PC-9 (cell line): ENCODE measurements around the gene DIAPH2. TPM values are rescaled to one million over a fixed set of nuclear protein-coding genes. Genes with fewer than 3 reads are reported as not detected.

Source experiments
- BruUV-seq: library from RNA; stranded (reverse); fragments of 400-500 nt; replicated peaks from 2 replicates; lab custom pipeline; 2021; lab: Mats Ljungman, UMichigan
- CTCF ChIA-PET: fragments of 300-600 bp; sonication (Branson Sonifier 250); formaldehyde crosslinking; loops from one replicate; lab custom pipeline; 2022; ENCODE audit warnings: antibody characterized with exemption; lab: Charles Lee
- POLR2A ChIA-PET: fragments of 300-600 bp; sonication (Branson Sonifier 250); formaldehyde crosslinking; loops from one replicate; lab custom pipeline; 2022; ENCODE audit warnings: antibody characterized with exemption; ENCODE audit not compliant: unreplicated experiment; lab: Charles Lee
- DNase-seq, 2 experiments: peaks; one replicate each; pipeline versions ENCODE4 v3.0.0 to v3.0.0-alpha.2; 2015 to 2022; ENCODE audit warnings: mixed read lengths in 1 of 2
- H2AFZ ChIP-seq: fragments of 200-600 bp; sonication (generic); 2 replicates; pipeline ENCODE4 v1.8.1; 2017; ENCODE audit warnings: antibody characterized with exemption
- H3F3A ChIP-seq: fragments of 200-600 bp; sonication (generic); 2 replicates; pipeline ENCODE4 v1.8.1; 2017; ENCODE audit warnings: antibody characterized with exemption, mild to moderate bottlenecking, low read depth; ENCODE audit not compliant: insufficient read depth
- H3K27ac ChIP-seq: fragments of 200-600 bp; sonication (generic); 2 replicates; pipeline ENCODE4 v1.6.1; 2016; ENCODE audit warnings: mixed run types
- H3K27me3 ChIP-seq: fragments of 200-600 bp; sonication (generic); 2 replicates; pipeline ENCODE4 v1.6.1; 2016; ENCODE audit warnings: low read depth, mixed run types; ENCODE audit not compliant: insufficient read depth
- H3K36me3 ChIP-seq: fragments of 200-600 bp; sonication (generic); 2 replicates; pipeline ENCODE4 v1.6.1; 2016; ENCODE audit warnings: low read depth, mixed run types
- H3K4me1 ChIP-seq: fragments of 200-600 bp; sonication (generic); replicated peaks from 2 replicates; pipeline ENCODE4 v1.6.1; 2016; ENCODE audit warnings: mixed run types; ENCODE audit not compliant: insufficient read depth
- H3K4me2 ChIP-seq: fragments of 200-600 bp; sonication (generic); 2 replicates; pipeline ENCODE4 v1.6.1; 2017; ENCODE audit warnings: mixed run types
- H3K4me3 ChIP-seq: fragments of 200-600 bp; sonication (generic); 2 replicates; pipeline ENCODE4 v1.6.1; 2016; ENCODE audit warnings: mixed run types
- H3K79me2 ChIP-seq: fragments of 200-600 bp; sonication (generic); 2 replicates; pipeline ENCODE4 v1.6.1; 2017; ENCODE audit warnings: low read depth, mixed run types
- H3K9me2 ChIP-seq: fragments of 200-600 bp; sonication (generic); 2 replicates; pipeline ENCODE4 v1.8.1; 2017; ENCODE audit warnings: mild to moderate bottlenecking; ENCODE audit not compliant: insufficient read depth
- H3K9me3 ChIP-seq: fragments of 200-600 bp; sonication (generic); 2 replicates; pipeline ENCODE4 v1.8.1; 2016; ENCODE audit warnings: low read depth; ENCODE audit not compliant: insufficient read depth
- H4K20me1 ChIP-seq: fragments of 200-600 bp; sonication (generic); 2 replicates; pipeline ENCODE4 v1.8.1; 2017; ENCODE audit not compliant: insufficient read depth
- EZH2 ChIP-seq: fragments of 200-600 bp; sonication (generic); IDR thresholded peaks from 2 replicates; pipeline ENCODE4 v1.8.0; 2017; ENCODE audit warnings: antibody characterized with exemption, low read depth
- intact Hi-C: fragments of 100-400 bp; cut with micrococcal nuclease; formaldehyde crosslinking; loops from one replicate; pipeline ENCODE4 v1.10.0; 2022; ENCODE audit not compliant: unreplicated experiment
- total RNA-seq: library from RNA; stranded (reverse); gene quantifications from 2 replicates; pipeline ENCODE4 v1.2.3, GENCODE V29; 2021
- TF ChIP-seq, protein P1 (sequence below): fragments of 200-600 bp; sonication (generic); conservative IDR thresholded peaks from 2 replicates; pipeline ENCODE4 v1.6.1; 2017; ENCODE audit warnings: mixed run types, antibody characterized with exemption, mild to moderate bottlenecking, moderate library complexity

The DIAPH2 gene
- total RNA-seq, 1 experiment from 2014 or later: 12.0 TPM

DNA sequence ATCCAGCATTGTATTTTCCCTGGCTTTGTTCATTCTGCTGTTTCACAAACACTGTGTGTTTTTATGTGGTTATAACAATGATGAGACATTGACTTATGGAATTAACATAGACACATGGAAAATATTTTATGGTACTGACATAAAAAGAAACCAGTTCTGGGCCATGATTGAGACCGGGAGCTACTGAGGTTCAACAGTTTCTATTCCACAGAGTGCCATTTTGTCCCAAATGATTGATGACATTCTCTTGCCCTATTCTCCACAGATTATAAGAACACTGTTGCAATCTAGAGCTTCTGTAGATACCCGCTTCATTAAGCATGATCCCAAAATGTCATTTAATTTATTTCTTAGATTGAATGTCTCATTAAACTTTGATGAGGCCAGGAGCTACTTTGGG is 525.9 kb downstream of the DIAPH2 start:
- no peaks in the 10 kb centered on the region for H3K9me3 ChIP-seq
- H3K4me1 ChIP-seq: no peaks in the 10 kb centered on the region
- H3K4me3 ChIP-seq: no peak overlapping the region
- CTCF ChIA-PET: no interaction called here
- H3F3A ChIP-seq: no peaks in the 10 kb centered on the region
- H3K27ac ChIP-seq: no peak overlapping the region
- H3K79me2 ChIP-seq: no peaks in the 10 kb centered on the region
- no peak for TF ChIP-seq EZH2
- TF ChIP-seq, protein P1, sequence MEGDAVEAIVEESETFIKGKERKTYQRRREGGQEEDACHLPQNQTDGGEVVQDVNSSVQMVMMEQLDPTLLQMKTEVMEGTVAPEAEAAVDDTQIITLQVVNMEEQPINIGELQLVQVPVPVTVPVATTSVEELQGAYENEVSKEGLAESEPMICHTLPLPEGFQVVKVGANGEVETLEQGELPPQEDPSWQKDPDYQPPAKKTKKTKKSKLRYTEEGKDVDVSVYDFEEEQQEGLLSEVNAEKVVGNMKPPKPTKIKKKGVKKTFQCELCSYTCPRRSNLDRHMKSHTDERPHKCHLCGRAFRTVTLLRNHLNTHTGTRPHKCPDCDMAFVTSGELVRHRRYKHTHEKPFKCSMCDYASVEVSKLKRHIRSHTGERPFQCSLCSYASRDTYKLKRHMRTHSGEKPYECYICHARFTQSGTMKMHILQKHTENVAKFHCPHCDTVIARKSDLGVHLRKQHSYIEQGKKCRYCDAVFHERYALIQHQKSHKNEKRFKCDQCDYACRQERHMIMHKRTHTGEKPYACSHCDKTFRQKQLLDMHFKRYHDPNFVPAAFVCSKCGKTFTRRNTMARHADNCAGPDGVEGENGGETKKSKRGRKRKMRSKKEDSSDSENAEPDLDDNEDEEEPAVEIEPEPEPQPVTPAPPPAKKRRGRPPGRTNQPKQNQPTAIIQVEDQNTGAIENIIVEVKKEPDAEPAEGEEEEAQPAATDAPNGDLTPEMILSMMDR: no peak
- DNase-seq: no peak
- H3K4me2 ChIP-seq: no peak overlapping the region
- no peaks in the 10 kb centered on the region for H3K36me3 ChIP-seq
- H2AFZ ChIP-seq: no peak overlapping the region
- no TSS peak for BruUV-seq
- POLR2A ChIA-PET: no interaction called here
- no peaks in the 10 kb centered on the region for H3K27me3 ChIP-seq
- intact Hi-C loops: no loop called here
- no peaks in the 10 kb centered on the region for H3K9me2 ChIP-seq
- H4K20me1 ChIP-seq: no peaks in the 10 kb centered on the region; the same call in 1 of the 2 replicates

- Histone ChIP-seq H4K20me1 (no peaks in the 10 kb centered on the region; the same call in 1 of the 2 replicates), H3K4me2 (no peak overlapping the region), H2AFZ (no peak overlapping the region), H3K36me3 (no peaks in the 10 kb centered on the region), H3K79me2 (no peaks in the 10 kb centered on the region), H3K4me1 (no peaks in the 10 kb centered on the region), H3K27me3 (no peaks in the 10 kb centered on the region), H3F3A (no peaks in the 10 kb centered on the region), H3K27ac (no peak overlapping the region), H3K9me3 (no peaks in the 10 kb centered on the region), H3K4me3 (no peak overlapping the region), H3K9me2 (no peaks in the 10 kb centered on the region)
- BruUV-seq: no TSS peak
- POLR2A ChIA-PET: no interaction called here
- TF ChIP-seq, protein P1: no peak
- TF ChIP-seq EZH2: no peak
- no peak for DNase-seq
- intact Hi-C loops: no loop called here
- CTCF ChIA-PET: no interaction called here
Observed at GRCh38 chrX:97211070-97211469, 526.4 kb downstream of the DIAPH2 start.

DNA sequence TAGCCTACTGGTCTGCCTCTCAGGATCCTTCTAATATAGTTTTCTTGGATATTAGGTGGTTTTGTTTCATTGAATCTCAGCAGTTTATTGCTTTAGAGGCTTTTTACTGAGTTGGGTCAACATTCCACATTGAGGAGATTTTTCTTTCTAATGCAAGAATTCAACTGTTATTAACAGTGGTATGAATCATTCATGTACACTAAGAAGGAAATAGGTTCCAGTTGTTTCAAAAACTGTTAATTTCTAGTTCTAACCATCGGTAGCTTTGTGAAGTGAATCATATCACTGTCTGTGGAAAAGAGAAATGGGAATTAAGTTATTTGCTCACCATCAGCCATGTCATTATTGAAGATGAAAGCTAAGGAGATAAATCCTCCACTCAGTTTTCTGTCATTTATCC is 530.5 kb downstream of the DIAPH2 start:
- no peak overlapping the region for H3K4me3 ChIP-seq
- DNase-seq: no peak
- no peaks in the 10 kb centered on the region for H3K36me3 ChIP-seq
- no peaks in the 10 kb centered on the region for H3K79me2 ChIP-seq
- no peaks in the 10 kb centered on the region for H3K9me3 ChIP-seq
- H3K4me1 ChIP-seq: no peaks in the 10 kb centered on the region
- ChIA-PET POLR2A (no interaction called here), CTCF (no interaction called here)
- no peak overlapping the region for H3K4me2 ChIP-seq
- no peak overlapping the region for H2AFZ ChIP-seq
- TF ChIP-seq, protein P1: no peak
- TF ChIP-seq EZH2: no peak
- H3K27ac ChIP-seq: no peak overlapping the region
- intact Hi-C loops: no loop called here
- no peaks in the 10 kb centered on the region; the same call in 1 of the 2 replicates for H4K20me1 ChIP-seq
- H3K27me3 ChIP-seq: no peaks in the 10 kb centered on the region
- no TSS peak for BruUV-seq
- no peaks in the 10 kb centered on the region for H3F3A ChIP-seq
- H3K9me2 ChIP-seq: no peaks in the 10 kb centered on the region
